Spleen (tissue), 7 donors: ENCODE results near the gene PTRH1.

Experiments
- POLR2A ChIP-seq, 3 donors: fragments of 450-650 bp; IDR thresholded peaks; one replicate each; pipeline ENCODE4 v1.5.1; 2017; ENCODE audit warnings: antibody characterized with exemption in 3 of 3, mild to moderate bottlenecking in 1 of 3
- POLR2AphosphoS5 ChIP-seq, 3 donors: sonication (generic); formaldehyde crosslinking; IDR thresholded peaks; one replicate each; pipeline ENCODE4 v1.5.1; 2017; ENCODE audit warnings: antibody characterized with exemption in 3 of 3
- TF ChIP-seq, protein P1 (sequence below), 11 experiments: fragments of 200-600 bp in 7 of 11; fragments of 450-650 bp in 4 of 11; sonication (generic) in 4 of 11; IDR thresholded peaks in 8 of 11; conservative IDR thresholded peaks in 3 of 11; 1 replicate in 7 of 11; 2 replicates in 4 of 11; pipeline versions ENCODE4 v1.4.0 to v1.8.0; 2016 to 2021; ENCODE audit warnings: antibody characterized with exemption in 11 of 11, inconsistent platforms in 4 of 11, mild to moderate bottlenecking in 1 of 11
- donor health status: DM: no; HTN: no; CAD: no; lungs with moderate emphysema.
- donor health status: DM: no; HTN: no; CAD: no.
- donor health status: DM: no; HTN: no; CAD: no.

DNA sequence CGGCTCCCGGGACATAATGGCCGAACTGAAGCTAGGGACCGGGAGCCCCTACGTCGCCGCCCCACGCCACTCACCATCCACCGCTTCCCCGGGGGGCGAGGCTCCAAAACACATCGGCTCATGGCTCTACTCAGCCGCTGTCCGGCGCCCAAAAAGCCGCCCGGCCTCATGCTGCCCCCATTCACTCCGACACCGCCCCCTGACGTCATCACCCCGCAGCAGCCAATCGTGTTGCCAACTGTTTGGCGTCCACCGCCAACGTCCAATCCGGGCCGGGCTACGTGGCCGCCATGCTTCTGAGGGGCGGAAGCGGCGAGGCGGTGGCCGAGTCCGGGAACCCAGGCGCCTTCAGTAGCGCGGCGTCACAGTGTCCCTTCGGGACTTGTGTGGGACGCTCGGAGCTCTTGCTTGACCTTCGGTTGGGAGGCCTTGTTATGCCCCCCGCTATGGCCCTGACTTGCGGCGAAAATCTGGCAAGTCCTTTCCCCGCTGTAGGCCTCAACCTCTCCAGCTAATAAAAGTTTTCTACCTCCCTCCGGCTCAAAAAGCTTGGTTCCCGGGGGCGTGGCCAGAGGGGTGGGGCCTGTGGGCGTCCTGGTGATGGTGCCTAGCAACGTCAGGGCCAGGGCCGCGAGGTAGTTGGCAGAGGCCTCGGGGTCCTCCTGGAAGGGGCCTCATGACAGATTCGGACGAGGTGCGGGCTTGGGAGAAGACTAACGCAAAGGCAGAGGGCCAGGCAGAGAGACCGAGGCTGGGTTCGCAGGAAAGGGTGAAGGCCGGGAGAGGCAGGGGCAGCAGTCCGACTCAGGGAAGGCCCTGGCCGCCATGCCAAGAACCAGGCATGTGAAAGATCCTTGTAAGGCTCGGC is at the start of gene PTRH1, which contains the start of gene TTC16:
- TF ChIP-seq, protein P1, sequence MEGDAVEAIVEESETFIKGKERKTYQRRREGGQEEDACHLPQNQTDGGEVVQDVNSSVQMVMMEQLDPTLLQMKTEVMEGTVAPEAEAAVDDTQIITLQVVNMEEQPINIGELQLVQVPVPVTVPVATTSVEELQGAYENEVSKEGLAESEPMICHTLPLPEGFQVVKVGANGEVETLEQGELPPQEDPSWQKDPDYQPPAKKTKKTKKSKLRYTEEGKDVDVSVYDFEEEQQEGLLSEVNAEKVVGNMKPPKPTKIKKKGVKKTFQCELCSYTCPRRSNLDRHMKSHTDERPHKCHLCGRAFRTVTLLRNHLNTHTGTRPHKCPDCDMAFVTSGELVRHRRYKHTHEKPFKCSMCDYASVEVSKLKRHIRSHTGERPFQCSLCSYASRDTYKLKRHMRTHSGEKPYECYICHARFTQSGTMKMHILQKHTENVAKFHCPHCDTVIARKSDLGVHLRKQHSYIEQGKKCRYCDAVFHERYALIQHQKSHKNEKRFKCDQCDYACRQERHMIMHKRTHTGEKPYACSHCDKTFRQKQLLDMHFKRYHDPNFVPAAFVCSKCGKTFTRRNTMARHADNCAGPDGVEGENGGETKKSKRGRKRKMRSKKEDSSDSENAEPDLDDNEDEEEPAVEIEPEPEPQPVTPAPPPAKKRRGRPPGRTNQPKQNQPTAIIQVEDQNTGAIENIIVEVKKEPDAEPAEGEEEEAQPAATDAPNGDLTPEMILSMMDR (IDR thresholded peaks at IDR 0.05 in 8 of 11, conservative IDR thresholded peaks at IDR 0.05 in 3 of 11) = peak in 3 of 11 experiments; percentile 15 to 37 (median 24)
- TF ChIP-seq POLR2AphosphoS5 (IDR thresholded peaks at IDR 0.05) (peak; percentile 84 to 93 (median 88)), POLR2A (IDR thresholded peaks at IDR 0.05) (no peak)
